CD14-positive monocyte (primary cell): ENCODE data around the gene NOD2. TPM values are rescaled to one million over a fixed set of nuclear protein-coding genes. Genes with fewer than 3 reads are reported as not detected.

Experiments used
- DNase-seq, 3 donors: peaks; one replicate each; pipeline ENCODE4 v3.0.0-alpha.2; 2011 to 2022
- H2AFZ ChIP-seq: 2 replicates; pipeline ENCODE4 v1.6.0; 2012; ENCODE audit warnings: mild to moderate bottlenecking, low read depth, low read length, inconsistent platforms; ENCODE audit not compliant: insufficient read depth, poor library complexity, severe bottlenecking
- H3K27ac ChIP-seq, 2 donors: 1 replicate in 1 of 2; 2 replicates in 1 of 2; pipeline ENCODE4 v1.5.1; 2012 to 2013; ENCODE audit warnings: low read length in 2 of 2, control low read depth in 1 of 2, inconsistent platforms in 1 of 2, low read depth in 1 of 2, mild to moderate bottlenecking in 1 of 2
- H3K27me3 ChIP-seq, 2 donors: one replicate each; pipeline versions ENCODE4 v1.6.0 to v1.6.1; 2011 to 2013; ENCODE audit warnings: low read length in 2 of 2; ENCODE audit not compliant: control insufficient read depth in 2 of 2, insufficient read depth in 2 of 2
- H3K36me3 ChIP-seq, 2 donors: replicated peaks in 1 of 2; 1 replicate in 1 of 2; 2 replicates in 1 of 2; pipeline versions ENCODE4 v1.5.1 to v1.6.1; 2012 to 2013; ENCODE audit warnings: low read length in 2 of 2, control low read depth in 1 of 2, inconsistent platforms in 1 of 2, mild to moderate bottlenecking in 1 of 2; ENCODE audit not compliant: insufficient read depth in 2 of 2, control insufficient read depth in 1 of 2
- H3K4me1 ChIP-seq, 2 donors: 1 replicate in 1 of 2; 2 replicates in 1 of 2; pipeline versions ENCODE4 v1.5.1 to v1.6.1; 2012 to 2013; ENCODE audit warnings: low read length in 2 of 2, control low read depth in 1 of 2, inconsistent platforms in 1 of 2, mild to moderate bottlenecking in 1 of 2, moderate library complexity in 1 of 2; ENCODE audit not compliant: insufficient read depth in 2 of 2, control insufficient read depth in 1 of 2
- H3K4me2 ChIP-seq: replicated peaks from 2 replicates; pipeline ENCODE3; 2012; ENCODE audit warnings: low read length, moderate library complexity, mild to moderate bottlenecking; ENCODE audit not compliant: poor library complexity, severe bottlenecking; ENCODE audit errors: extremely low read depth
- H3K4me3 ChIP-seq, 3 experiments: fragments of 200-600 bp in 1 of 3; sonication (generic) in 1 of 3; replicated peaks in 1 of 3; 1 replicate in 2 of 3; 2 replicates in 1 of 3; pipeline ENCODE4 v1.5.1; 2011 to 2013; ENCODE audit warnings: low read length in 3 of 3, mild to moderate bottlenecking in 3 of 3, control low read depth in 2 of 3, low read depth in 2 of 3, inconsistent platforms in 1 of 3, moderate library complexity in 1 of 3
- H3K79me2 ChIP-seq: 2 replicates; pipeline ENCODE4 v1.6.0; 2012; ENCODE audit warnings: mild to moderate bottlenecking, control low read depth, inconsistent platforms, low read length, moderate library complexity; ENCODE audit not compliant: insufficient read depth
- H3K9ac ChIP-seq: 2 replicates; pipeline ENCODE4 v1.6.0; 2017; ENCODE audit warnings: low read length, mild to moderate bottlenecking; ENCODE audit not compliant: insufficient read depth, poor library complexity, severe bottlenecking
- H3K9me3 ChIP-seq, 2 donors: replicated peaks in 1 of 2; 1 replicate in 1 of 2; 2 replicates in 1 of 2; pipeline versions ENCODE4 v1.5.1 to v1.6.1; 2012 to 2013; ENCODE audit warnings: low read length in 2 of 2, control low read depth in 1 of 2; ENCODE audit not compliant: control insufficient read depth in 1 of 2, insufficient read depth in 1 of 2
- H4K20me1 ChIP-seq: 2 replicates; pipeline ENCODE4 v1.6.0; 2012; ENCODE audit warnings: mild to moderate bottlenecking, low read length, control low read depth, moderate library complexity; ENCODE audit not compliant: insufficient read depth
- H3K27ac Mint-ChIP-seq, 7 donors: one replicate each; pipeline ENCODE4 v1.8.0; 2020; ENCODE audit warnings: mild to moderate bottlenecking in 7 of 7, mixed read lengths in 7 of 7, moderate library complexity in 6 of 7, inconsistent platforms in 2 of 7
- H3K27me3 Mint-ChIP-seq, 3 donors: one replicate each; pipeline ENCODE4 v1.8.0; 2021 to 2022; ENCODE audit warnings: low read depth in 3 of 3, mild to moderate bottlenecking in 3 of 3, mixed read lengths in 3 of 3, moderate library complexity in 3 of 3, inconsistent platforms in 1 of 3
- H3K36me3 Mint-ChIP-seq, 2 donors: one replicate each; pipeline ENCODE4 v1.8.0; 2020; ENCODE audit warnings: mixed read lengths in 2 of 2, inconsistent platforms in 1 of 2, mild to moderate bottlenecking in 1 of 2
- H3K4me1 Mint-ChIP-seq: one replicate; pipeline ENCODE4 v1.8.0; 2020; ENCODE audit warnings: mild to moderate bottlenecking, mixed read lengths
- H3K4me3 Mint-ChIP-seq, 2 donors: one replicate each; pipeline ENCODE4 v1.8.0; 2020; ENCODE audit warnings: mild to moderate bottlenecking in 2 of 2, mixed read lengths in 2 of 2, moderate library complexity in 1 of 2
- H3K9me3 Mint-ChIP-seq, 7 donors: one replicate each; pipeline ENCODE4 v1.8.0; 2020 to 2022; ENCODE audit warnings: mixed read lengths in 7 of 7, mild to moderate bottlenecking in 6 of 7, moderate library complexity in 6 of 7, inconsistent platforms in 2 of 7
- CTCF ChIP-seq: fragments of 200-600 bp; IDR thresholded peaks from one replicate; pipeline ENCODE4 v1.8.0; 2022; ENCODE audit warnings: antibody characterized with exemption, mild to moderate bottlenecking
- WGBS: methylation state at CpG from one replicate; pipeline ENCODE4 v1.1.5; 2013; ENCODE audit warnings: missing lambda C conversion rate; ENCODE audit not compliant: insufficient coverage; 5-methylcytosine and 5-hydroxymethylcytosine counted together
- intact Hi-C, 2 donors: fragments of 100-400 bp; cut with micrococcal nuclease; formaldehyde crosslinking; loops; one replicate each; pipeline versions ENCODE4 v1.15.0 to v1.15.1; 2023
- polyA plus RNA-seq, 3 donors: library from polyadenylated mRNA; depleted of rRNA in 1 of 3; unstranded in 2 of 3; stranded (reverse) in 1 of 3; fragments of 300-500 nt in 2 of 3; fragments of >200 nt in 1 of 3; fragmentation: Illumina TruSeq in 2 of 3; gene quantifications; 1 replicate in 2 of 3; 2 replicates in 1 of 3; pipeline ENCODE4 v1.2.3, GENCODE V29; 2012 to 2021

Gene NOD2
- polyA plus RNA-seq, 3 donors, result 18.5 to 83.3 (median 29.7) TPM

- no peaks in the 10 kb centered on the region for H3K27me3 ChIP-seq
- H3K4me3 Mint-ChIP-seq, result peak overlapping the region; percentile 80 to 91
- H3K4me3 ChIP-seq, result peak overlapping the region; percentile 36 to 74 (median 42)
- peaks cover 41% of the 10 kb centered on the region for H3K4me1 Mint-ChIP-seq
- peaks cover 31 to 44% of the 10 kb centered on the region in 2 donors for H3K36me3 ChIP-seq
- peaks cover 18% of the 10 kb centered on the region for H4K20me1 ChIP-seq
- peaks cover 41 to 44% of the 10 kb centered on the region in 2 donors for H3K36me3 Mint-ChIP-seq
- H3K27me3 Mint-ChIP-seq, result peaks cover 0 to 2% (median 1%) of the 10 kb centered on the region in 3 donors
- H3K27ac ChIP-seq, result peak overlapping the region; percentile 73 to 88
- H3K27ac Mint-ChIP-seq, result peak overlapping the region; percentile 93 to 94 (median 93)
- H3K79me2 ChIP-seq, result peaks cover 9% of the 10 kb centered on the region
- DNase-seq, result peak; percentile 61 to 72 (median 61)
- no peak for TF ChIP-seq CTCF
- peak overlapping the region; percentile 87 for H3K4me2 ChIP-seq
- peaks cover 3 to 10% (median 9%) of the 10 kb centered on the region in 7 donors for H3K9me3 Mint-ChIP-seq
- H3K9ac ChIP-seq, result peak overlapping the region; percentile 57
- H2AFZ ChIP-seq, result peak overlapping the region; percentile 82
- peaks cover 31 to 46% of the 10 kb centered on the region in 2 donors for H3K4me1 ChIP-seq
- WGBS, result 28% methylated on average over 5 of the region's 9 CpGs
- intact Hi-C loops, result loop anchor here in 1 of 2 donors (5.0 to 10.0 kb wide), 3 partner anchors 120 to 455 kb away; partner anchors contain the start of genes BRD7 and NKD1
- H3K9me3 ChIP-seq, result peaks cover 3 to 4% of the 10 kb centered on the region in 2 donors
Measured at GRCh38 chr16:50666658-50667496, 26.5 kb upstream of the NOD2 start.

GRCh38 chr16:50667497-50668367 is 25.7 kb upstream of the NOD2 start:
- Mint-ChIP-seq H3K9me3 (peaks cover 10 to 13% (median 12%) of the 10 kb centered on the region in 7 donors), H3K4me1 (peaks cover 41% of the 10 kb centered on the region), H3K36me3 (peaks cover 45 to 47% of the 10 kb centered on the region in 2 donors), H3K27ac (peak overlapping the region; percentile 93 to 94 (median 93)), H3K4me3 (peak overlapping the region; percentile 80 to 91), H3K27me3 (peaks cover 0 to 1% (median 0%) of the 10 kb centered on the region in 3 donors)
- Histone ChIP-seq H3K4me3 (peak overlapping the region in 2 of 3 experiments; percentile 36 to 74), H2AFZ (peak overlapping the region; percentile 82), H3K4me2 (peak overlapping the region; percentile 87), H3K27me3 (no peaks in the 10 kb centered on the region), H3K9ac (peak overlapping the region; percentile 57), H3K4me1 (peaks cover 31 to 46% of the 10 kb centered on the region in 2 donors), H3K36me3 (peaks cover 40 to 52% of the 10 kb centered on the region in 2 donors), H3K27ac (peak overlapping the region; percentile 73 to 88), H3K79me2 (peaks cover 18% of the 10 kb centered on the region), H4K20me1 (peaks cover 27% of the 10 kb centered on the region), H3K9me3 (peaks cover 12% of the 10 kb centered on the region in 2 donors)
- WGBS, result 84% methylated on average over 14 of the region's 21 CpGs
- intact Hi-C loops, result loop anchor here in 1 of 2 donors (5.0 to 10.0 kb wide), 3 partner anchors 120 to 455 kb away; partner anchors contain the start of genes BRD7 and NKD1
- no peak for TF ChIP-seq CTCF
- DNase-seq, result no peak
